ENCODE data around the gene TMEM175.

TMEM175 gene

GRCh38 chr4:951186-951585 is 18.9 kb downstream of the TMEM175 start:
- H3K4me3 ChIP-seq (replicated peaks; ENCODE audit: low read depth, low read length): no peak overlapping the region
- TF ChIP-seq CTCF (IDR thresholded peaks at IDR 0.05; ENCODE audit: low read depth, low read length, missing control alignments): no peak
- no peak for DNase-seq (ENCODE audit: extremely low read depth, low read depth)

- no peak for TF ChIP-seq CTCF (IDR thresholded peaks at IDR 0.05; ENCODE audit: low read depth, low read length, missing control alignments)
- DNase-seq (ENCODE audit: extremely low read depth, low read depth): no peak
- no peak overlapping the region for H3K4me3 ChIP-seq (replicated peaks; ENCODE audit: low read depth, low read length)
Measured at GRCh38 chr4:951594-952468, 19.6 kb downstream of the TMEM175 start.

GRCh38 chr4:952881-953573 is 20.8 kb downstream of the TMEM175 start:
- no peak for DNase-seq (ENCODE audit: extremely low read depth, low read depth)
- TF ChIP-seq CTCF (IDR thresholded peaks at IDR 0.05; ENCODE audit: low read depth, low read length, missing control alignments): no peak
- no peak overlapping the region for H3K4me3 ChIP-seq (replicated peaks; ENCODE audit: low read depth, low read length)

- TF ChIP-seq CTCF (IDR thresholded peaks at IDR 0.05; ENCODE audit: low read depth, low read length, missing control alignments): no peak
- no peak overlapping the region for H3K4me3 ChIP-seq (replicated peaks; ENCODE audit: low read depth, low read length)
- no peak for DNase-seq (ENCODE audit: extremely low read depth, low read depth)
Measured at GRCh38 chr4:953574-953915, 21.3 kb downstream of the TMEM175 start.

DNA sequence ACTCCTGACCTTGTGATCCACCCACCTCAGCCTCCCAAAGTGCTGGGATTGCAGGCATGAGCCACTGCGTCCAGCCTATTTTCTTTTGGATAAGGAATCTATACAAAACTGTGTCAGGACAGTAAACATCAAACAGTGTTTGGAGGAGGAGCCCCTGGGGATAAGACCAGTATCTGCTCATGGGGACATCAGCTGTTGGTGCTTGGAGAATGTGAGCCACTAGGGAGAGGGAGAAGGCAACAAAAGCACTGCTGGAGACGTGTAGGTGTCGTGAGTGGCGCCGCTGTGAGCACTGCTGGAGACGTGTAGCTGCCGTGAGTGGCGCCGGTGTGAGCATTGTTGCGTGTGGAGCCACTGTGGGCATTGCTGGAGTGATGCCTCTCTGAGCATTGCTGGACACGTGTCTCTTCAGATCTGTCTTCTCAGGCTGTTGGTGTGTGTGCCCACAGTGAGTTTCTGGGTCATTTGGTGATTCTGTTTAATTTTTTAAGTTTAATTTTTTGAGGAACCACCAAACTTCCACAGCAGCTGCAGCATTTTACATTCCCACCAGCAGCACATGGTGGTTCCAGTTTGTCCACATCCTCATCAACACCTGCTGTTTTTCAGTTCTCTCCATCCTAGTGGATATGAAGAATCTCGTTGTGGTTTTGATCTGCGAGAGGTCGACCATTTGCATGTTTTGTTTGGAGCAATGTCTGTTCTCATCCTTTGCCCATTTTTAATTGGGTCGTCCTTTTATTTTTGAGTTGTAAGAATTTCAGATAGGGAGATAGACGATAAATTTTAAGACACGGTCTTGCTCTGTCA is 22.2 kb downstream of the TMEM175 start:
- H3K4me3 ChIP-seq (replicated peaks; ENCODE audit: low read depth, low read length): no peak overlapping the region
- no peak for DNase-seq (ENCODE audit: extremely low read depth, low read depth)
- TF ChIP-seq CTCF (IDR thresholded peaks at IDR 0.05; ENCODE audit: low read depth, low read length, missing control alignments): no peak

- no peak for DNase-seq (ENCODE audit: extremely low read depth, low read depth)
- TF ChIP-seq CTCF (IDR thresholded peaks at IDR 0.05; ENCODE audit: low read depth, low read length, missing control alignments): no peak
- H3K4me3 ChIP-seq (replicated peaks; ENCODE audit: low read depth, low read length): no peak overlapping the region
Measured at GRCh38 chr4:955161-955921, 23.1 kb downstream of the TMEM175 start.

All from HFF-Myc (cell line).